ENCODE results near the gene METTL23.
"Not testable (repeated sequence)": the region's sequence is repeated elsewhere in the genome, so short reads cannot be mapped to it uniquely, and the experiment has no call there.

- not testable (repeated sequence) for TF ChIP-seq CTCF (IDR thresholded peaks at IDR 0.05; ENCODE audit: low read length); EZH2phosphoT487 (IDR thresholded peaks at IDR 0.05; ENCODE audit: low read length); EZH2 (optimal IDR thresholded peaks at IDR 0.05; ENCODE audit: low read depth, low read length)
Measured at GRCh38 chr17:76698466-76698977, 28.1 kb upstream of the METTL23 start.

Measured in MM.1S (cell line).